HCT116 (cell line): ENCODE measurements around the gene APBB1IP. TPM values are rescaled to one million over a fixed set of nuclear protein-coding genes. Genes with fewer than 3 reads are reported as not detected.

Source experiments
- ATAC-seq: fragments of 200-7000 bp; cut with Tn5 transposase; 2 replicates; pipeline ENCODE4 v1.9.1; 2020; ENCODE audit warnings: mild to moderate bottlenecking, moderate library complexity
- BruUV-seq: library from RNA; stranded (reverse); fragments of 400-500 nt; replicated peaks from 2 replicates; lab custom pipeline; 2021; lab: Mats Ljungman, UMichigan
- CTCF ChIA-PET: fragments of 300-600 bp; sonication (Branson Sonifier 250); formaldehyde crosslinking; loops from one replicate; lab custom pipeline; 2021; ENCODE audit warnings: antibody characterized with exemption; lab: Charles Lee
- POLR2A ChIA-PET: fragments of 300-600, 350-600 bp; sonication (Branson Sonifier 250); formaldehyde crosslinking; loops from one replicate; lab custom pipeline; 2021; ENCODE audit warnings: antibody characterized with exemption; lab: Charles Lee
- RAD21 ChIA-PET, 2 experiments: fragments of 300-600 bp; sonication (Branson Sonifier 250); formaldehyde crosslinking; loops; one replicate each; lab custom pipeline; 2023; ENCODE audit warnings: low total read pairs in 2 of 2; ENCODE audit not compliant: uncharacterized antibody in 2 of 2, unreplicated experiment in 2 of 2, low non-redundant PET in 1 of 2; lab: Charles Lee
- DNase-seq: peaks from one replicate; pipeline ENCODE4 v3.0.0-alpha.2; 2010; ENCODE audit warnings: low read depth, low spot score
- H2AFZ ChIP-seq: fragments of 200-600 bp; shearing (Covaris generic), sonication (generic); 2 replicates; pipeline ENCODE4 v1.6.1; 2017; ENCODE audit warnings: low read depth, mixed run types, mixed read lengths, antibody characterized with exemption, low read length; ENCODE audit not compliant: poor library complexity, severe bottlenecking
- H3K27ac ChIP-seq: 2 replicates; pipeline ENCODE4 v1.5.1; 2012; ENCODE audit warnings: low read depth, low read length
- H3K27me3 ChIP-seq: fragments of 200-600 bp; sonication (generic); 2 replicates; pipeline ENCODE4 v1.6.1; 2016; ENCODE audit warnings: mixed run types, low read length, mixed read lengths; ENCODE audit not compliant: insufficient read depth
- H3K36me3 ChIP-seq, 2 experiments: fragments of 200-500 bp in 1 of 2; fragments of 200-600 bp in 1 of 2; sonication (Bioruptor generic) in 1 of 2; sonication (generic) in 1 of 2; 2 replicates each; pipeline versions ENCODE4 v1.5.1 to v1.6.1; 2014 to 2016; ENCODE audit warnings: low read length in 2 of 2, inconsistent platforms in 1 of 2, mixed read lengths in 1 of 2, mixed run types in 1 of 2; ENCODE audit not compliant: insufficient read depth in 2 of 2, control insufficient read depth in 1 of 2
- H3K4me1 ChIP-seq, 2 experiments: fragments of 200-600 bp in 1 of 2; sonication (generic) in 1 of 2; 2 replicates each; pipeline versions ENCODE4 v1.5.1 to v1.6.1; 2012 to 2017; ENCODE audit warnings: low read length in 2 of 2, inconsistent platforms in 1 of 2, mild to moderate bottlenecking in 1 of 2, mixed read lengths in 1 of 2, mixed run types in 1 of 2, moderate library complexity in 1 of 2; ENCODE audit not compliant: insufficient read depth in 2 of 2, control insufficient read depth in 1 of 2
- H3K4me2 ChIP-seq: fragments of 200-600 bp; sonication (generic); 2 replicates; pipeline ENCODE4 v1.6.1; 2017; ENCODE audit warnings: mixed run types, low read length, mixed read lengths
- H3K4me3 ChIP-seq, 2 experiments: fragments of 200-600 bp in 1 of 2; sonication (generic) in 1 of 2; replicated peaks in 1 of 2; 2 replicates each; pipeline ENCODE4 v1.5.1; 2011 to 2016; ENCODE audit warnings: low read length in 2 of 2, control low read depth in 1 of 2, low read depth in 1 of 2, mild to moderate bottlenecking in 1 of 2, mixed read lengths in 1 of 2, mixed run types in 1 of 2
- H3K79me2 ChIP-seq: fragments of 200-600 bp; sonication (generic); 2 replicates; pipeline ENCODE4 v1.6.1; 2017; ENCODE audit warnings: mild to moderate bottlenecking, mixed run types, low read length, moderate library complexity, mixed read lengths; ENCODE audit not compliant: insufficient read depth
- H3K9ac ChIP-seq: fragments of 200-600 bp; sonication (generic); 2 replicates; pipeline ENCODE4 v1.6.1; 2016; ENCODE audit warnings: low read length, mixed read lengths
- H3K9me2 ChIP-seq: fragments of 200-600 bp; sonication (generic), shearing (Covaris generic); 2 replicates; pipeline ENCODE4 v1.6.1; 2017; ENCODE audit warnings: mixed run types, mild to moderate bottlenecking, moderate library complexity; ENCODE audit not compliant: insufficient read depth
- H3K9me3 ChIP-seq, 2 experiments: fragments of 200-500 bp in 1 of 2; fragments of 200-600 bp in 1 of 2; sonication (Bioruptor generic) in 1 of 2; sonication (generic) in 1 of 2; 2 replicates each; pipeline ENCODE4 v1.6.1; 2014 to 2017; ENCODE audit warnings: low read length in 2 of 2, mixed read lengths in 2 of 2, inconsistent platforms in 1 of 2, low read depth in 1 of 2, mild to moderate bottlenecking in 1 of 2, mixed run types in 1 of 2, moderate library complexity in 1 of 2; ENCODE audit not compliant: control insufficient read depth in 1 of 2, insufficient read depth in 1 of 2
- H4K20me1 ChIP-seq: fragments of 200-600 bp; sonication (generic), shearing (Covaris generic); 2 replicates; pipeline ENCODE4 v1.6.1; 2017; ENCODE audit warnings: mixed run types, mild to moderate bottlenecking, moderate library complexity; ENCODE audit not compliant: insufficient read depth
- ATF3 ChIP-seq: IDR thresholded peaks from 2 replicates; pipeline ENCODE4 v1.6.1; 2012
- CTCF ChIP-seq, 3 experiments: fragments of 200-600 bp in 1 of 3; sonication (generic) in 1 of 3; IDR thresholded peaks in 2 of 3; conservative IDR thresholded peaks in 1 of 3; 2 replicates each; pipeline ENCODE4 v1.5.1; 2012 to 2017; ENCODE audit warnings: low read depth in 2 of 3, low read length in 2 of 3, antibody characterized with exemption in 1 of 3, borderline replicate concordance in 1 of 3, control low read depth in 1 of 3, mild to moderate bottlenecking in 1 of 3, mixed read lengths in 1 of 3, mixed run types in 1 of 3, moderate library complexity in 1 of 3; ENCODE audit not compliant: insufficient read depth in 1 of 3
- EZH2 ChIP-seq: fragments of 200-600 bp; sonication (generic); IDR thresholded peaks from 2 replicates; pipeline ENCODE4 v1.6.1; 2017; ENCODE audit warnings: antibody characterized with exemption, mixed run types
- POLR2AphosphoS5 ChIP-seq: IDR thresholded peaks from 2 replicates; pipeline ENCODE4 v1.6.1; 2011; ENCODE audit warnings: mild to moderate bottlenecking, low read depth, low read length, moderate library complexity
- RAD21 ChIP-seq: IDR thresholded peaks from 2 replicates; pipeline ENCODE4 v1.6.1; 2012; ENCODE audit warnings: low read depth, mild to moderate bottlenecking
- TCF7L2 ChIP-seq: IDR thresholded peaks from 2 replicates; pipeline ENCODE4 v1.7.0; 2011; ENCODE audit warnings: borderline replicate concordance, inconsistent platforms; ENCODE audit not compliant: insufficient read depth, insufficient read length; ENCODE audit errors: extremely low read depth
- intact Hi-C: fragments of 100-400 bp; cut with micrococcal nuclease; formaldehyde crosslinking; loops from 2 replicates; pipeline ENCODE4 v1.10.0; 2022
- total RNA-seq: library from RNA; stranded (reverse); gene quantifications from one replicate; pipeline ENCODE4 v1.2.1, GENCODE V29; 2021; ENCODE audit not compliant: unreplicated experiment

APBB1IP gene
- total RNA-seq, 1 experiment from 2014 or later: 0.27 TPM

GRCh38 chr10:26544932-26545331, 106.8 kb downstream of the APBB1IP start:
- BruUV-seq: no TSS peak
- Histone ChIP-seq H3K4me3 (no peak overlapping the region), H3K36me3 (no peaks in the 10 kb centered on the region), H3K9me3 (no peaks in the 10 kb centered on the region), H3K9ac (no peak overlapping the region), H3K4me1 (no peaks in the 10 kb centered on the region), H2AFZ (no peak overlapping the region), H4K20me1 (no peaks in the 10 kb centered on the region), H3K4me2 (no peak overlapping the region), H3K79me2 (no peaks in the 10 kb centered on the region), H3K9me2 (no peaks in the 10 kb centered on the region), H3K27ac (no peak overlapping the region), H3K27me3 (peaks cover 3% of the 10 kb centered on the region; the same call in 1 of the 2 replicates)
- ATAC-seq: no peak
- RAD21 ChIA-PET: no interaction called here
- intact Hi-C loops: no loop called here
- DNase-seq: no peak
- no peak for TF ChIP-seq EZH2
- TF ChIP-seq POLR2AphosphoS5: no peak
- TF ChIP-seq ATF3: no peak
- POLR2A ChIA-PET: no interaction called here
- CTCF ChIA-PET: no interaction called here

GRCh38 chr10:26550774-26551526, 112.8 kb downstream of the APBB1IP start:
- ChIA-PET CTCF (interaction anchor here (1.1 to 1.9 kb wide), 4 partner anchors 17 to 331 kb away, joined by 4 to 13 read pairs (median 4); no protein-coding TSS in a partner anchor), RAD21 (no interaction called here), POLR2A (no interaction called here)
- TF ChIP-seq TCF7L2: no peak
- TF ChIP-seq CTCF (IDR thresholded peaks at IDR 0.05 in 2 of 3, conservative IDR thresholded peaks at IDR 0.05 in 1 of 3; ENCODE audit: borderline replicate concordance in 1 of 3, insufficient read depth in 1 of 3, low read depth in 2 of 3, low read length in 2 of 3): peak; percentile 51 to 64 (median 57); a peak in 5 of 6 replicates
- TF ChIP-seq RAD21: peak; percentile 73
- no peaks in the 10 kb centered on the region for H3K36me3 ChIP-seq
- H2AFZ ChIP-seq: peak overlapping the region; percentile 84
- peak; percentile 51 for DNase-seq
- H3K4me3 ChIP-seq: no peak overlapping the region
- no peaks in the 10 kb centered on the region for H3K79me2 ChIP-seq
- peaks cover 12% of the 10 kb centered on the region; the same call in 1 of the 2 replicates for H3K27me3 ChIP-seq
- ATAC-seq: peak; percentile 99
- no peak overlapping the region for H3K27ac ChIP-seq
- intact Hi-C loops: loop anchor here (2.0 kb wide), 2 partner anchors 216 to 332 kb away; no protein-coding TSS in a partner anchor
- H3K9me3 ChIP-seq: no peaks in the 10 kb centered on the region
- no peaks in the 10 kb centered on the region for H3K9me2 ChIP-seq
- no TSS peak for BruUV-seq
- no peaks in the 10 kb centered on the region for H4K20me1 ChIP-seq
- H3K4me1 ChIP-seq: no peaks in the 10 kb centered on the region
- no peak overlapping the region for H3K9ac ChIP-seq
- peak overlapping the region; percentile 30 for H3K4me2 ChIP-seq
